ENCODE measurements around the gene CALCOCO2.
"Not testable (repeated sequence)": the region's sequence is repeated elsewhere in the genome, so short reads cannot be mapped to it uniquely, and the experiment has no call there.

CALCOCO2 gene

GRCh38 chr17:48816438-48816773 lies 14.4 kb upstream of the CALCOCO2 start:
- no peaks in the 10 kb centered on the region for H3K27me3 ChIP-seq (ENCODE audit: control insufficient read depth, insufficient read depth, low read length)
- no peak overlapping the region for H3K9ac ChIP-seq

DNA sequence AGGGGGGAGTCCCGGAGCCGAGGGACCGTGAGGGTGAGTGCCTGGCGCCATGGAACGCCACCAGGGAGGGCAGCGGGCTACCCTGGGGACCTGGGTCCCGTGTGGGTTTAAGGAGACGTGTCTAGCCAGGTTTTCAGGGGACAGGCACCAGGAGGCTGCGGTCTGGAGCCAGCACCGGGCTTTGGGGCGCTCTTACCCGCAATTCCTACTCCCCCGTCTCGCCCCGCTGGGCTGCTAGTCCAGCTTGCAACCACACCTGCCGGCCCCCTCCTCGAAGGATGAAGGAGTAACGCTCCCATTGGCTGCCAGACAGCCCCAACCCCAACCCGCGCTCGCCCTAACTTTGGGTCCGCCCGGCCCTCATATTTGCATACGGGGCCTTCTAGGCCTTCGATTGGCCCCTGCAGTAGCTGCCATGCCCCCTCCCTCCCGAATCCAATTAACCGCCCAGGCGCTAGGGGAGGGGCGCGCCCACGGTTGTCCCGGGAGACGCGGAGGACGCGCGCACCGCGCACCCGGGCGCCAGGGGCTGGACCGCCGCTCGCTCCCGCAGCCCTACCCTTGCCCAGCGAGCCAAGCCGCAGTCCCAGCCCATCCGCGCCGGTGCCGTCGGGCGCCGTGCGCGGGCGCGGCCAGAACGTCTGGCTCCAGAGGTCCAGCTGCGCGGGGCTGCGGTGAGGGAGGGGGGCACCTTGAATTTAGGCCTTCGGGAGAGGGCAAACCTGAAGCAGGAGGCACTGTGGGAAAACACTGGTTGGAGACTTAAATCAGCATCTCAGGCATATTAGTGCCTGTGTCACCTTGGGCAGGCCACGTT lies 13.9 kb upstream of the CALCOCO2 start, which contains the start of gene TTLL6:
TSS of gene TTLL6 (minus strand) at position 456 of the 817 bp plus-strand sequence. CDS start at position 299, 157 bp downstream.
- Histone ChIP-seq H3K4me1 (no peaks in the 10 kb centered on the region), H3K27ac (no peak within 1 kb of the TSS), H3K79me2 (no peaks in the 10 kb centered on the region), H3K4me2 (ENCODE audit: low read length) (peak within 1 kb of the TSS; percentile 91), H3K9me3 (ENCODE audit: control insufficient read depth, low read length) (no peaks in the 10 kb centered on the region), H2AFZ (peak within 1 kb of the TSS; percentile 85), H3K4me3 (ENCODE audit: low read depth, low read length) (peak within 1 kb of the TSS; percentile 51), H3K36me3 (ENCODE audit: control insufficient read depth, insufficient read depth, low read length) (no peaks in the 10 kb centered on the region), H3K9ac (no peak within 1 kb of the TSS), H3K27me3 (ENCODE audit: control insufficient read depth, insufficient read depth, low read length) (no peaks in the 10 kb centered on the region)
- TF ChIP-seq CTCF (IDR thresholded peaks at IDR 0.05): no peak

More at GRCh38 chr17:48816438-48816773, 14.4 kb upstream of the CALCOCO2 start:
- TF ChIP-seq CTCF (IDR thresholded peaks at IDR 0.05): no peak
- H3K4me3 ChIP-seq (ENCODE audit: low read depth, low read length): peak overlapping the region; percentile 51
- H3K27ac ChIP-seq: no peak overlapping the region
- H3K79me2 ChIP-seq: no peaks in the 10 kb centered on the region
- H3K4me1 ChIP-seq: no peaks in the 10 kb centered on the region
- no peaks in the 10 kb centered on the region for H3K9me3 ChIP-seq (ENCODE audit: control insufficient read depth, low read length)
- H2AFZ ChIP-seq: peak overlapping the region; percentile 85
- H3K36me3 ChIP-seq (ENCODE audit: control insufficient read depth, insufficient read depth, low read length): no peaks in the 10 kb centered on the region
- H3K4me2 ChIP-seq (ENCODE audit: low read length): peak overlapping the region; percentile 91

- no peaks in the 10 kb centered on the region for H3K27me3 ChIP-seq (ENCODE audit: control insufficient read depth, insufficient read depth, low read length)
- no peak overlapping the region for H3K9ac ChIP-seq
- no peak overlapping the region for H3K4me2 ChIP-seq (ENCODE audit: low read length)
- no peaks in the 10 kb centered on the region for H3K36me3 ChIP-seq (ENCODE audit: control insufficient read depth, insufficient read depth, low read length)
- no peak overlapping the region for H2AFZ ChIP-seq
- H3K4me1 ChIP-seq: no peaks in the 10 kb centered on the region
- no peaks in the 10 kb centered on the region for H3K79me2 ChIP-seq
- no peaks in the 10 kb centered on the region for H3K9me3 ChIP-seq (ENCODE audit: control insufficient read depth, low read length)
- H3K4me3 ChIP-seq (ENCODE audit: low read depth, low read length): no peak overlapping the region
- TF ChIP-seq CTCF (IDR thresholded peaks at IDR 0.05): no peak
- no peak overlapping the region for H3K27ac ChIP-seq
These were observed 12.4 kb upstream of the CALCOCO2 start for GRCh38 chr17:48818361-48818841.

DNA sequence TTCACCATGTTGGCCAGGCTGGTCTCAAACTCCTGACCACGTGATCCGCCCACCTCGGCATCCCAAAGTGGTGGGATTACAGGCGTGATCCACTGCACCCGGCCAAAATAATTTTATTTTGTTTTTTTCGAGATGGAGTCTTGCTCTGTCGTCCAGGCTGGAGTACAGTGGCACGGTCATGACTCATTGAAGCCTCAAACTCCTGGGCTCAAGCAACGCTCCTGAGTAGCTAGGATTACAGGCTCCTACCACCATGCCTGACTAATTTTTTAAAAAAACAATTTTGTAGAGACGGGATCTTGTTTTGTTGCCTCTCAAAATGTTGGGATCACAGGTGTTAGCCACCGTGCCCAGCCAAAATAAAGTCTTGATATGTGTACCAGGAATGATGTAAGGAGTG lies 11.4 kb upstream of the CALCOCO2 start:
- Histone ChIP-seq H3K27ac (no peak overlapping the region), H2AFZ (no peak overlapping the region), H3K36me3 (ENCODE audit: control insufficient read depth, insufficient read depth, low read length) (no peaks in the 10 kb centered on the region), H3K4me2 (ENCODE audit: low read length) (no peak overlapping the region), H3K4me1 (no peaks in the 10 kb centered on the region), H3K9ac (no peak overlapping the region), H3K9me3 (ENCODE audit: control insufficient read depth, low read length) (no peaks in the 10 kb centered on the region), H3K79me2 (no peaks in the 10 kb centered on the region), H3K4me3 (ENCODE audit: low read depth, low read length) (no peak overlapping the region), H3K27me3 (ENCODE audit: control insufficient read depth, insufficient read depth, low read length) (no peaks in the 10 kb centered on the region)
- no peak for TF ChIP-seq CTCF (IDR thresholded peaks at IDR 0.05)

- not testable (repeated sequence) for H3K79me2 ChIP-seq; H3K4me2 ChIP-seq (ENCODE audit: low read length); H3K4me1 ChIP-seq; H3K9ac ChIP-seq; H3K4me3 ChIP-seq (ENCODE audit: low read depth, low read length); H3K27me3 ChIP-seq (ENCODE audit: control insufficient read depth, insufficient read depth, low read length); H3K27ac ChIP-seq; H2AFZ ChIP-seq; H3K36me3 ChIP-seq (ENCODE audit: control insufficient read depth, insufficient read depth, low read length); H3K9me3 ChIP-seq (ENCODE audit: control insufficient read depth, low read length)
These were observed 9.9 kb upstream of the CALCOCO2 start for GRCh38 chr17:48820936-48821335.
